Natural killer cell (primary cell): ENCODE data around the gene HK3. TPM values are rescaled to one million over a fixed set of nuclear protein-coding genes. Genes with fewer than 3 reads are reported as not detected.

Experiments
- ATAC-seq, 3 donors: fragments of 150-1000 bp in 2 of 3; fragments of 200-7000 bp in 1 of 3; cut with Tn5 transposase; 1 replicate in 1 of 3; 2 replicates in 2 of 3; pipeline ENCODE4 v1.10.0; 2021; ENCODE audit warnings: mild to moderate bottlenecking in 2 of 3, moderate library complexity in 2 of 3
- DNase-seq, 2 donors: peaks; one replicate each; pipeline versions ENCODE4 v3.0.0 to v3.0.0-alpha.2; 2013 to 2021; ENCODE audit warnings: mixed read lengths in 1 of 2
- H3K27ac ChIP-seq: one replicate; pipeline ENCODE4 v1.5.1; 2013; ENCODE audit warnings: mild to moderate bottlenecking, low read length
- H3K27me3 ChIP-seq: one replicate; pipeline ENCODE4 v1.6.1; 2013; ENCODE audit warnings: low read length; ENCODE audit not compliant: control insufficient read depth, insufficient read depth
- H3K36me3 ChIP-seq: one replicate; pipeline ENCODE4 v1.6.1; 2013; ENCODE audit warnings: low read length; ENCODE audit not compliant: control insufficient read depth, insufficient read depth
- H3K4me1 ChIP-seq: one replicate; pipeline ENCODE4 v1.6.1; 2013; ENCODE audit warnings: low read length; ENCODE audit not compliant: control insufficient read depth, insufficient read depth
- H3K4me3 ChIP-seq: one replicate; pipeline ENCODE4 v1.5.1; 2013; ENCODE audit warnings: low read length
- H3K9me3 ChIP-seq: one replicate; pipeline ENCODE4 v1.6.1; 2013; ENCODE audit warnings: low read length; ENCODE audit not compliant: control insufficient read depth, insufficient read depth
- H3K27ac Mint-ChIP-seq, 2 donors: one replicate each; pipeline ENCODE4 v1.8.0; 2022; ENCODE audit warnings: mild to moderate bottlenecking in 2 of 2, mixed read lengths in 2 of 2, moderate library complexity in 1 of 2
- H3K27me3 Mint-ChIP-seq, 2 donors: one replicate each; pipeline ENCODE4 v1.8.0; 2022; ENCODE audit warnings: low read depth in 2 of 2, mixed read lengths in 2 of 2
- H3K36me3 Mint-ChIP-seq: one replicate; pipeline ENCODE4 v1.8.0; 2022; ENCODE audit warnings: mixed read lengths
- H3K4me1 Mint-ChIP-seq, 2 donors: one replicate each; pipeline ENCODE4 v1.8.0; 2022; ENCODE audit warnings: mixed read lengths in 2 of 2
- H3K4me3 Mint-ChIP-seq: one replicate; pipeline ENCODE4 v1.8.0; 2022; ENCODE audit warnings: mild to moderate bottlenecking, moderate library complexity, mixed read lengths
- H3K9me3 Mint-ChIP-seq, 2 donors: one replicate each; pipeline ENCODE4 v1.8.0; 2022; ENCODE audit warnings: mixed read lengths in 2 of 2
- CTCF ChIP-seq: fragments of 200-600 bp; IDR thresholded peaks from one replicate; pipeline ENCODE4 v1.8.0; 2022; ENCODE audit warnings: antibody characterized with exemption
- WGBS: methylation state at CpG from one replicate; pipeline ENCODE4 v1.1.7; 2013; ENCODE audit warnings: missing lambda C conversion rate; ENCODE audit not compliant: insufficient coverage; 5-methylcytosine and 5-hydroxymethylcytosine counted together
- intact Hi-C: fragments of 100-400 bp; cut with micrococcal nuclease; formaldehyde crosslinking; loops from one replicate; pipeline ENCODE4 v1.14.2; 2022
- total RNA-seq, 4 donors: library from RNA; stranded (reverse); fragments of 120-200 nt in 1 of 4; gene quantifications; one replicate each; pipeline versions ENCODE4 v1.2.3 to v1.2.4, GENCODE V29; 2013 to 2022

HK3 gene
- total RNA-seq, 3 donors from 2014 or later (not counting 1 experiment from before 2014, with no cell fraction given), result 6.6 to 56.1 (median 26.2) TPM

GRCh38 chr5:176902102-176902814, 3.1 kb upstream of the HK3 start:
- ATAC-seq (no peak), DNase-seq (no peak)
- no peak overlapping the region for H3K4me3 Mint-ChIP-seq
- H3K27me3 Mint-ChIP-seq, result peaks cover 0 to 4% of the 10 kb centered on the region in 2 donors
- H3K27ac Mint-ChIP-seq, result peak overlapping the region; percentile 19 to 68
- H3K27me3 ChIP-seq, result no peaks in the 10 kb centered on the region
- 89% methylated on average over 6 of the region's 6 CpGs for WGBS
- intact Hi-C loops, result no loop called here
- H3K9me3 Mint-ChIP-seq, result no peaks in the 10 kb centered on the region
- H3K4me1 ChIP-seq, result peaks cover 19% of the 10 kb centered on the region
- peaks cover 14 to 19% of the 10 kb centered on the region in 2 donors for H3K4me1 Mint-ChIP-seq
- peaks cover 38% of the 10 kb centered on the region for H3K36me3 Mint-ChIP-seq
- H3K36me3 ChIP-seq, result peaks cover 47% of the 10 kb centered on the region
- no peak overlapping the region for H3K27ac ChIP-seq
- H3K9me3 ChIP-seq, result no peaks in the 10 kb centered on the region
- no peak for TF ChIP-seq CTCF
- no peak overlapping the region for H3K4me3 ChIP-seq

GRCh38 chr5:176901260-176902101, 2.3 kb upstream of the HK3 start:
- H3K27ac Mint-ChIP-seq, result peak overlapping the region; percentile 19 to 68
- H3K4me3 ChIP-seq, result no peak overlapping the region
- H3K36me3 ChIP-seq, result peaks cover 39% of the 10 kb centered on the region
- H3K27ac ChIP-seq, result no peak overlapping the region
- intact Hi-C loops, result no loop called here
- DNase-seq (no peak), ATAC-seq (no peak)
- no peak overlapping the region for H3K4me3 Mint-ChIP-seq
- peaks cover 14 to 19% of the 10 kb centered on the region in 2 donors for H3K4me1 Mint-ChIP-seq
- H3K27me3 Mint-ChIP-seq, result peaks cover 0 to 4% of the 10 kb centered on the region in 2 donors
- no peaks in the 10 kb centered on the region for H3K9me3 Mint-ChIP-seq
- no peaks in the 10 kb centered on the region for H3K27me3 ChIP-seq
- H3K9me3 ChIP-seq, result no peaks in the 10 kb centered on the region
- H3K36me3 Mint-ChIP-seq, result peaks cover 34% of the 10 kb centered on the region
- WGBS, result 92% methylated on average over 12 of the region's 12 CpGs
- peaks cover 19% of the 10 kb centered on the region for H3K4me1 ChIP-seq
- TF ChIP-seq CTCF, result no peak

- Histone ChIP-seq H3K27ac (no peak overlapping the region), H3K27me3 (no peaks in the 10 kb centered on the region), H3K9me3 (no peaks in the 10 kb centered on the region), H3K4me3 (no peak overlapping the region), H3K36me3 (peaks cover 32% of the 10 kb centered on the region), H3K4me1 (peaks cover 20% of the 10 kb centered on the region)
- Mint-ChIP-seq H3K27me3 (peaks cover 0 to 4% of the 10 kb centered on the region in 2 donors), H3K9me3 (no peaks in the 10 kb centered on the region), H3K27ac (peak overlapping the region in 1 of 2 donors; percentile 68), H3K4me1 (peaks cover 14 to 19% of the 10 kb centered on the region in 2 donors), H3K36me3 (peaks cover 27% of the 10 kb centered on the region), H3K4me3 (no peak overlapping the region)
- ATAC-seq (no peak), DNase-seq (no peak)
- intact Hi-C loops, result no loop called here
- no peak for TF ChIP-seq CTCF
- 96% methylated on average over 6 of the region's 7 CpGs for WGBS
Measured at GRCh38 chr5:176900780-176901204, 1.6 kb upstream of the HK3 start.
